Left renal pelvis (tissue), 4 donors: ENCODE results near the gene ELF2. TPM values are rescaled to one million over a fixed set of nuclear protein-coding genes. Genes with fewer than 3 reads are reported as not detected.
"Not testable (repeated sequence)": the region's sequence is repeated elsewhere in the genome, so short reads cannot be mapped to it uniquely, and the experiment has no call there.

Source experiments
- DNase-seq, 4 donors: peaks; one replicate each; pipeline ENCODE4 v3.0.0-alpha.2; 2013; ENCODE audit warnings: low read depth in 4 of 4, low spot score in 3 of 4
- polyA plus RNA-seq, 4 donors: library from polyadenylated mRNA; unstranded; fragments of 120-200 nt; gene quantifications; one replicate each; pipeline ENCODE4 v1.2.1, GENCODE V29; 2013; ENCODE audit not compliant: insufficient read length in 4 of 4

Gene ELF2
- polyA plus RNA-seq, 4 donors, result 58.3 to 72.7 (median 65.0) TPM

DNA sequence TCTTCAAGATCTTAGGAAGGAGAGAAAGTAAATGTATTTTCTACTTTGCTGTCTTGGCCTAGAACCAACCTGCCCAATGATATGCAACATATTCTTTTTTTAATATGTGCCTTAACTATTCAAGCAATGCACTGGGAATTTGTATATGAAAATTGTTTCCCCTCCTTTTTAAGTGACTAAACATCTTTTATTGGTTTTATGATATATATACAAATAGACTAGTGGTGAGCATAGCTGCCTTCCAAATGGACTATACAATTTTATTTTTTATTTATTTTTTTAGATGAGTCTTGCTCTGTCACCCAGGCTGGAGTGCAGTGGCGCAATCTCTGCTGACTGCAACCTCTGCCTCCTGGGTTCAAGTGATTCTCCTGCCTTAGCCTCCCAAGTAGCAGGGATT is 151.2 kb downstream of the ELF2 start:
- no peak for DNase-seq

DNA sequence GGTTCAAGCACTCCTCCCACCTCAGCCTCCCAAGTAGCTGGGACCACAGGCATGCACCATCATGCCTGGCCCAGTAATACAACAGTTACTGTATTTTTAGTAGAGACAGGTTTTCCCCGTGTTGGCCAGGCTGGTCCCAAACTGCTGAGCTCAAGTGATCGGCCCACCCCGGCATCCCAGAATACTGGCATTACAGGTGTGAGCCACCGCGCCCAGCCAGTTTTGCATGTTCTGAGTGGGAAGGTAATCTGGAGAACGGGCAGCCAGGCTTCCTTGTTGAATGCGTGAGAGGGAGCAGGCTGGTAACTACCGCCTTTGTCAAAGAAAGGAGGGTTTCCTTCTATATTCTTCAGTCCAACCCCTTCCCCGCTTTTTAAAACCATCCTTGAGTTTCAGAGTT is 152.3 kb downstream of the ELF2 start:
- no peak for DNase-seq

DNA sequence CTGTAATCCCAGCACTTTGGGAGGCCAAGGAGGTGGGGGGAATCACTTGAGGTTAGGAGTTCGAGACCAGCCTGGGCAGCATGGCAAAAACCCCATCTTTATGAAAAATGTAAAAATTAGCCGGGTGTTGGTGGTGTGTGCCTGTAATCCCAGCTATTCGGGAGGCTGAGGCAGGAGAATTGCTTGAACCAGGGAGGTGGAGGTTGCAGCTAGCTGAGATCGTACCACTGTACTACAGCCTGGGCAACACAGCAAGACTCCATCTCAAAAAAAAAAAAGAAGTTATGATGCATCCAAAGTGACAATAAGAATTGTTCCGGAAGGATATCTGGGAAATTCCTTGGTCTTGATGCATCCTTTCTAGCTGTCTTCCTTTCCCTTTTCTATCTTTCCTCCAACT is 154.2 kb downstream of the ELF2 start:
- no peak for DNase-seq

DNA sequence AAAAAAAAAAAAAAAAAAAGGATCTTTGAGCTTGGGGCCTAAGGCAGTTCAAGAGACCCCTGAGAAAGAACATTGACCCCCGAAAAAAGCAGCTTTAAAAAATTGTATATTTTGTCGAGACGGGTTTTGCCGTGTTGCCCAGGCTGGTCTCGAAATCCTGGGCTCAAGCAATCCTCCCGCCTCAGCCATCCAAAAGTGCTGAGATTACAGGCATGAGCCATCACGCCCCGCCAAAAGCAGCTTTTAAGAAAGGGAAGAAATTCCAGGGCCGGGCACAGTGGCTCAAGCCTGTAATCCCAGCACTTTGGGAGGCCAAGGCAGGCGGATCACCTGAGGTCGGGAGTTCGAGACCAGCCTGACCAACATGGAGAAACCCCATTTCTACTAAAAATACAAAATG is 155.9 kb downstream of the ELF2 start:
- not testable (repeated sequence) for DNase-seq

DNA sequence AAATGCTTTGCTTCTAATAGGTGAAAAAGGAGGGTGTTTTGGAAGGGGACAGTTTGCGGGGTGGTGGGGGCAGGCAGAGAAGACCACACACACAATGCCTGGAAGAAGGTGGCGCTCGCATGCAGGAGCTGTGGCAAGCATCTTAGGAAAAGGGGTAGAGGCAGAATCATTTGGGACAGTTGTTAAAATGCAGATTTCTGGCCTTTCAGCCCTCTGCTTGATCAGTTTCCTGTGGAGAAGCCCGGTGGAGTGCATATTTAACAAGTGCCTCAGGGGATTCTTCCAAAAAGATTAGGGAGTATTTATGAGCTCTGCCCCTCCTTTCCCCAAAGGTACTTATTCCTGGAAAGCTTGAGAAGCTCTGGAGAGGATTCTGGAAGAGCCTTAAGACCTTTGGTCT is 156.6 kb downstream of the ELF2 start:
- no peak for DNase-seq

DNA sequence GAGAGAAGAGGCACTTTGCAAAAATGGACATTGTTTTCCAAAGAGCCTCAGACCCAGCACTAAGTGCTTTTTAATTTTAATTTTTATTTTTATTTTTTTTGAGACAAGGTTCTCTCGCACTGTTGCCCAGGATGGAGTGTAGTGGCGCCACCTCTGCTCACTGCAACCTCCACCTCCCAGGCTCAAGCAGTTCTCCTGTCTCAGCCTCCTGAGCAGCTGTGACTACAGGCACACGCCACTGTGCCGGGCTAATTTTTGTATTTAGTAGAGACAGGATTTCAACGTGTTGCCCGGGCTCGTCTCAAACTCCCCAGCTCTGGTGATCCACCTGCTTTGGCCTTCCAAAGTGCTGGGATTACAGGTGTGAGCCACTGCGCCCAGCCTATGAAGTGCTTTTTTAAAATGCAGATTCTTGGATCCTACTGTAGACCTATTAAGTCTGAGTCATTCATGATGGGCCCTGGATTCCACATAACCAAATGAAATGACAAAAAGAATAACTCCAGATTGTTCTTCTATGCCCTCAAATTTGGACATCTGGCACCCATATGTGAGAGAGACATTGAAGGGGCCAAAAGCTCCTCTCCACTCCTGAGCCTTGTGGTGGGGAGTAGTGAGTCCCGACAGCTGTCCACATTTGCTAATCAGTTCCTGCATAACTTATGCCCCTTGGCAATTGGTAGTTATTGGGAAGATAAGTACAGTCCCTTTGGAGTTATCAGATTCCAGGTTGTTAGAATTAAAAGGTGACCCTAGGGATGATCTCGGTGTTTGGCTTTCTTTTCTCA is 157.9 kb downstream of the ELF2 start:
- no peak for DNase-seq

DNA sequence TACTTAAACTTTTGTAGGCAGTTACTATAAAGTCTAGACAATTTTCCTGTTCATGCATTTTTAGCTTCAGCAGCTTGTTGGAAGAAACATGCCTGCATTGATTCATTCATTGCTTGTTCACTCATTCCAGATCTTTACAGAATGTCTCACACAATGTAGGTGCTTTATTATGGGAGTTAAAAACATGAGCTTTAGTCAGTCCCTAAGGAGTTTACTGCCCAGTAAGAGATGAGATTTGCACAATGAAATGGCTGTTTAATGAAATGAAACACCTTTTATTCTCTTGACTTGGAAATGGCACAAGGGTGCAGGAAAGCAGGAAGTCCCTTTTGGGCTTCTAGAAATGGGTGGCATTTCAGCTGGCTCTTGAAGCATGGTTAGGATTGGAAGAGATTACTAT is 158.5 kb downstream of the ELF2 start:
- no peak for DNase-seq

DNA sequence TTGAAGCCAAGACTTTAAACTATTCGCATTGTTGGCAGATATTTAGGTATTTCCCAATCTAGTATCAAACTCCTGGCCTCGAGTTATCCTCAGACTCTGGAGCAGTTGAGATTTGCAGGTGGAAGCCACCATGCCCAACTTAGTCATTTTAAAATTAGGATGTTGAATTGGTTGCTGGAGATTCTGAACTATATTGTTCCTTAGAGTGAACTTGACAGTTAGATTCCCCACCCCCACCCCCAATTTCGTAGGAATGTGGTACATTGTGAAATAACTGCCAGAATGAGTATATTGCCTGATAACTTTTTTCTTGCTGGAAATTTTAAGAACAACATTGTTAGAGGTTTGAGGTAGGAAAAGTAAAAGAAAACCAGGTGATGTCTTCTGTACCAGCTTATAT is 159.2 kb downstream of the ELF2 start:
- DNase-seq, result no peak

DNA sequence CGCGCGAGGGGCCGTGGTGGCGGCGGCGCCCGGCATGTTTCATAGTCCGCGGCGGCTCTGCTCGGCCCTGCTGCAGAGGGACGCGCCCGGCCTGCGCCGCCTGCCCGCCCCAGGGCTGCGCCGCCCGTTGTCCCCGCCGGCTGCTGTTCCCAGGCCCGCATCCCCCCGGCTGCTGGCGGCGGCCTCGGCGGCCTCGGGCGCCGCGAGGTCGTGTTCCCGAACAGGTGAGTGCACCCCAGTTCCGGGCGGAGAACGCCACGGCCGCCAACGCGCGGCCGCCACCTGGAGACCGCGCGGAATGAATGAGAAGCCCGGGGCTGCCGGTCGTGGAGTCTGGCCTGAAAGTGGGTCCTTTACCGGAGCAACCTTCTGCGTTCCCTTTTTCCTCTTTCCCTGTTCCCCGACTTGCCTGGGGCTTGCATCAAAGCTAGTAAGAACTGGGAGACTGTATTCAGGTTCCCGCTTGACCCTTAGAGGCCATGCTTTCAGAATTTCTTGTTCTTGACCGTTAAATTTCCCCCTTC is 161.0 kb downstream of the ELF2 start:
- DNase-seq, result no peak

DNA sequence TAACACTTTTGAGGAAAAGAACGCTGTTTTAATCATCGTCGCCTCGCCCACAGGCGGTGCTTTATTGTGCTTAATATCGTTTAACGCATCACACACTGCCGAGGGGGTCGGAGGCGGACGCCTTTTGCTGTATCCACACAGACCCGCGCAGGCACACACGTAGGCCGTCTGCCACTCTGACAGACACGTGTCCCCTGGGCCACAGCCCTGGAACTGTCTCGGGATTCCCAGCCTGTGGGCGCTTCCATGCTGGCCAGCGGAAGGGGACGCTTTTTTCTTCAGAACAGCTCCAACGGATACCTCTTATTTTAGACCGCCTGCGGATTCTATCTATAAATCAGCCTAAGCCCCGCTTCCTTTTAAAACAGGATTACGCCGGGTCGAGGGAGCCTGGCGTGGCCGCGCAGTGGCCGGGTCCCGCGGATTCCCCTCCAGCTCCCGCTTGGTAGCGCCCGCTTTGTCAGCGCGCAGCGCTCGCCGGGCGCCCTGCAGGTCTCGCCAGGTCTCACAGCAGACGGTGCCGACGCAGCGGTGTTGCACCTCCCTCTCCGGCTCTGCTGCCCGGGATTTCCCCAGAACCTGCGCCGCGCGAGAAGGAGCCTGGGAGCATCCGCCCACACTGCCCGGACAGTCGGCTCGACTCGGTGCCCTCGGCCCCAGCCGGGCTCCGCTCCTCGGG is 161.6 kb downstream of the ELF2 start, which contains the start of gene NOCT:
NOCT (plus strand) TSS at position 513 of the 679 bp plus-strand sequence. CDS start 201 bp downstream, outside the sequence.
- peak; percentile 66 to 78 (median 76) for DNase-seq

DNA sequence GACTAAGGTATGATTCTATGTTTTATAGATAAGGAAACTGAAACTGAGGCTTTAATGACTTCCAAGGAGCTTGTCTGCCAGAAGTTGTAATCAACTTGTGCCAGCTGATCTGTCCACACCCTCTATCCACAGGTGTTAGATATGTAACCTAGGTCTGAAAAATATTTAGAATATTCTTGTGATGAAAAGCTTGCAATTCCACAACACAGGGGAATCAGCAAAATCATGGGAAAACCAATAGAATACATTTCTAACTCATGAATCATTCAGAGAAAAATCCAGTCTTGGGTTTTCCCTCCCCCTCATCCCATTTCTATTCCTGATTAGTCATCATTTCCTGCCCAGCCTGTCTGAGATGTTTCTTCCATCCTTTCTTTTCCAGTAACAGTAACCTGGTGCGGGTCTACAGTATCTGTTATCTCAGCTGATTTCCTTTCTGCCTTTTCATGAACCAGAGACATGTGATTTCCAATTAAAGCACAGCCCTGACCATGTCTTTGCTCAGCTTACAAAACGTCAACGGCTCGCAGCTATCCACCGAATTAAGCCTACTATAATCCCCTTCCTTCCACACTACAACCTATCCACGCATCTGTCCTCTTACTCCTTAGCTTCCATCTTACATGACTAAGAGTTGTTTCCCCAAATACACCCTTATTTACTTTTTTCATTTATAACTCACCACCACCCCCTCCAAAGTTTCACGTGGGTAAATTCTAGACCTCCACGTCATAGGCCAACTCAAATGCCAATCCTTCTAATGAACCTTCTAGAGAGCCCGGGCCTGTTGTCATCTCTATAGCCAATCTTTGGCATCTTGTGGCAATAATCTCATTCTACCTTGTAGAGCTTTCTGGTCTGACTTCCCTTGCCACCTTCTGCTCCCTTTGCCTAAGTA is 162.4 kb downstream of the ELF2 start:
- no peak for DNase-seq

DNA sequence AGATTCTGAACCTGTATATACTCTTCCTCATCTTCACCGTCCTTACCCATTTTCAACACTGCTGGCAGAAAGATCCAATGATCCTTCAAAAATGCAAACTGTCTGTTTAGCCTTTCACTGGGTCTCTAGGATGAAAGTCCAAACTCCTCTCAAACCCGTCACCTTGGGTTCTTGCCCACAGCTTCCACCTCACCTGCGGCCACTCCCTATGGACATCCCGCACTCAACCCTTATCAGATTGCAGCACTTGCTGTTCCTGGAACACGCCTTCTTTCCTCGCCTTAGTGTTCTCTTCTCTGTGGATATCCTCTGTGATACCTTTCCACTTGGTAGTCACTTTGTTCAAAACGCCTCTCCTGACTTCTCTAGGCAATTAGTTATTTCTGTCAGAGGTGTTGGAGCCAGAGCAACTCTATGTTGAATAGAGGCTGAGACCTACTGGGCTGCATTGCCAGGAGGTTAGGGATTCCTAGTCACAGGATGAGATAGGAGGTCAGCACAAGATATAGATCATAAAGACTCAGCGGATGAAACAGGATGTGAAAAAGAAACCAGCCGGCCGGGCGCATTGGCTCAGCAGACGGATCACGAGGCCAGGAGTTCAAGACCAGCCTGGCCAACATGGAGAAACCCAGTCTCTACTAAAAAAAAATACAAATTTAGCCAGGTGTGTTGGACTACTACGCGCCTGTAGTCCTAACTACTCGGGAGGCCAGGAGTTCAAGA is 165.6 kb downstream of the ELF2 start:
- no peak for DNase-seq

DNA sequence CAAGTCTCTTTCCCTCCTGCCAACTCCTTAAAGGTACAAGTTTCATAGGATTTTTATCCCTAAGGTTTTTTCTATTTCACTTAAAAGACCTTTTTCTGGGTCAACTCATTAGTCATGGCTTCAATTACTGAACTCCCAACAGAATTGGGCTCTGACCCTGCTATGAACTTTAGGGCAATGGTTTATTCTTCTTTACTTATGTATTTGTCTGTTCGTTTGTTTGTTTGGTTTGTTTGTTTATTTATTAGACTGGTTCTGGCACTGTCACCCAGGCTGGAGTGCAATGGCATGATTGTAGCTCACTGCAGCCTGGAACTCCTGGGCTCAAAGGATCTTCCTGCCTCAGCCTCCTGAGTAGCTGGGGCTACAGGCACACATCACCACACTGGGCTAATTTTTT is 167.3 kb downstream of the ELF2 start:
- DNase-seq, result no peak

DNA sequence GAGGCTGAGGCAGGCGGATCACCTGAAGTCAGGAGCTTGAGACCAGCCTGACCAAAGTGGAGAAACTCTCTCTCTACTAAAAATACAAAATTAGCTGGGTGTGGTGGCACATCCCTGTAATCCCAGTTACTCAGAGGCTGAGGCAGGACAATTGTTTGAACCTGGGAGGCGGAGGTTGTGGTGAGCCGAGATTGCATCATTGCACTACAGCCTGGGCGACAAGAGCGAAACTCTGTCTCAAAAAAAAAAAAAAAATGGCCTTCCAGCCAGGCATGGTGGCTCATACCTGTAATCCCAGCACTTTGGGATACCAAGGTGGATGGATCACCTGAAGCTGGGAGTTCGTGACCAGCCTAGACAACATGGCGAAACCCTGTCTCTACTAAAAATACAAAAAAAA is 168.7 kb downstream of the ELF2 start:
- not testable (repeated sequence) for DNase-seq

DNA sequence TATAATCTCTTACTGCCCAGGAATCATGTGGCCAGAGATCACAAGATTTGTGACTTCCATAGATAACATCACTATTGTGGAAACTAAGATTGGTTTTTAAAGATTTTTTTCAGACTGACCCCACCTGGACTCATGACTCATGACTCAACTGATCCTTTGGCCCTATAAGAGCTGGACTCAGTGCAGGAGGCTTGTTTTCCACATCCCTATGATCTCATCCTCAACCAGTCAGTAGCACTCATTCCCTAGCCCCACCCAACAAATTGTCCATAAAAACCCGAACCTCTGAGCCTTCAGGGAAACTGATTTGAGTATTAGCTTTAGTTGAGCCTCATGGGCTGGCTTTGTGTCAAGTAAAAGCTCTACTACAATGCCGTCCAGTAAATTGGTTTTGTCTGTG is 169.4 kb downstream of the ELF2 start:
- no peak for DNase-seq

Other genes with a start within 250 kb of the ELF2 start
- gene NOCT, start 161.4 kb downstream of the ELF2 start, polyA plus RNA-seq, result 1 to 10 TPM; 4.1 to 7.9 (median 5.9) TPM
- gene MGARP, start 103.0 kb upstream of the ELF2 start, polyA plus RNA-seq, result under 1 TPM; 0.52 to 0.79 (median 0.62) TPM
- gene NAA15, start 124.3 kb upstream of the ELF2 start, polyA plus RNA-seq, result 10 to 100 TPM; 27.9 to 41.2 (median 35.7) TPM
- gene NDUFC1, start 125.3 kb upstream of the ELF2 start, polyA plus RNA-seq, result 100 to 1,000 TPM in 1 of 4 donors, 10 to 100 TPM in 3; 54.0 to 101 (median 91.1) TPM